Ishikawa (cell line): Measurements from ENCODE around the gene GPC6.

Experiments used
- CEBPB ChIP-seq: IDR thresholded peaks from 2 replicates; pipeline ENCODE4 v1.6.1; 2012
- EGR1 ChIP-seq: IDR thresholded peaks from 2 replicates; pipeline ENCODE4 v1.6.1; 2012
- EP300 ChIP-seq: IDR thresholded peaks from 2 replicates; pipeline ENCODE4 v1.6.1; 2012; ENCODE audit warnings: borderline replicate concordance
- MAX ChIP-seq: IDR thresholded peaks from 2 replicates; pipeline ENCODE4 v1.6.1; 2012
- RAD21 ChIP-seq: IDR thresholded peaks from 2 replicates; pipeline ENCODE4 v1.6.1; 2012; ENCODE audit warnings: low read depth
- TCF12 ChIP-seq: IDR thresholded peaks from 2 replicates; pipeline ENCODE4 v1.6.1; 2012; ENCODE audit warnings: low read depth
- YY1 ChIP-seq: IDR thresholded peaks from 2 replicates; pipeline ENCODE4 v1.6.1; 2012; ENCODE audit warnings: low read depth
- TF ChIP-seq, protein P1 (sequence below): IDR thresholded peaks from 2 replicates; pipeline ENCODE4 v1.6.1; 2012; ENCODE audit warnings: low read depth, mild to moderate bottlenecking

GRCh38 chr13:94269557-94269956 is 1043.0 kb downstream of the GPC6 start:
- no peak for TF ChIP-seq EP300
- TF ChIP-seq, protein P1, sequence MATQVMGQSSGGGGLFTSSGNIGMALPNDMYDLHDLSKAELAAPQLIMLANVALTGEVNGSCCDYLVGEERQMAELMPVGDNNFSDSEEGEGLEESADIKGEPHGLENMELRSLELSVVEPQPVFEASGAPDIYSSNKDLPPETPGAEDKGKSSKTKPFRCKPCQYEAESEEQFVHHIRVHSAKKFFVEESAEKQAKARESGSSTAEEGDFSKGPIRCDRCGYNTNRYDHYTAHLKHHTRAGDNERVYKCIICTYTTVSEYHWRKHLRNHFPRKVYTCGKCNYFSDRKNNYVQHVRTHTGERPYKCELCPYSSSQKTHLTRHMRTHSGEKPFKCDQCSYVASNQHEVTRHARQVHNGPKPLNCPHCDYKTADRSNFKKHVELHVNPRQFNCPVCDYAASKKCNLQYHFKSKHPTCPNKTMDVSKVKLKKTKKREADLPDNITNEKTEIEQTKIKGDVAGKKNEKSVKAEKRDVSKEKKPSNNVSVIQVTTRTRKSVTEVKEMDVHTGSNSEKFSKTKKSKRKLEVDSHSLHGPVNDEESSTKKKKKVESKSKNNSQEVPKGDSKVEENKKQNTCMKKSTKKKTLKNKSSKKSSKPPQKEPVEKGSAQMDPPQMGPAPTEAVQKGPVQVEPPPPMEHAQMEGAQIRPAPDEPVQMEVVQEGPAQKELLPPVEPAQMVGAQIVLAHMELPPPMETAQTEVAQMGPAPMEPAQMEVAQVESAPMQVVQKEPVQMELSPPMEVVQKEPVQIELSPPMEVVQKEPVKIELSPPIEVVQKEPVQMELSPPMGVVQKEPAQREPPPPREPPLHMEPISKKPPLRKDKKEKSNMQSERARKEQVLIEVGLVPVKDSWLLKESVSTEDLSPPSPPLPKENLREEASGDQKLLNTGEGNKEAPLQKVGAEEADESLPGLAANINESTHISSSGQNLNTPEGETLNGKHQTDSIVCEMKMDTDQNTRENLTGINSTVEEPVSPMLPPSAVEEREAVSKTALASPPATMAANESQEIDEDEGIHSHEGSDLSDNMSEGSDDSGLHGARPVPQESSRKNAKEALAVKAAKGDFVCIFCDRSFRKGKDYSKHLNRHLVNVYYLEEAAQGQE: no peak
- TF ChIP-seq CEBPB: no peak
- TF ChIP-seq YY1: no peak
- TF ChIP-seq TCF12: no peak
- TF ChIP-seq RAD21: no peak
- TF ChIP-seq MAX: no peak
- TF ChIP-seq EGR1: no peak
